Neural progenitor cell (in vitro differentiated cells): ENCODE measurements around the gene PERP. TPM values are rescaled to one million over a fixed set of nuclear protein-coding genes. Genes with fewer than 3 reads are reported as not detected.

Experiments used
- total RNA-seq: library from RNA; depleted of rRNA; stranded (reverse); fragments of >200 nt; gene quantifications from 2 replicates; pipeline ENCODE4 v1.2.3, GENCODE V29; 2015; ENCODE audit warnings: low replicate concordance

The PERP gene
- total RNA-seq, 1 donor from 2014 or later: 35.4 TPM

Other genes with a start within 250 kb of the PERP start
- 1.8 and 5.3 TPM in 2 replicates for gene TNFAIP3, start 240.2 kb downstream of the PERP start, total RNA-seq
- gene ARFGEF3, start 54.5 kb upstream of the PERP start, total RNA-seq: 3.2 and 3.8 TPM in 2 replicates
- gene PBOV1, start 111.1 kb upstream of the PERP start, total RNA-seq: not detected in 2 replicates